ENCODE results near the gene STK39.

The STK39 gene

DNA sequence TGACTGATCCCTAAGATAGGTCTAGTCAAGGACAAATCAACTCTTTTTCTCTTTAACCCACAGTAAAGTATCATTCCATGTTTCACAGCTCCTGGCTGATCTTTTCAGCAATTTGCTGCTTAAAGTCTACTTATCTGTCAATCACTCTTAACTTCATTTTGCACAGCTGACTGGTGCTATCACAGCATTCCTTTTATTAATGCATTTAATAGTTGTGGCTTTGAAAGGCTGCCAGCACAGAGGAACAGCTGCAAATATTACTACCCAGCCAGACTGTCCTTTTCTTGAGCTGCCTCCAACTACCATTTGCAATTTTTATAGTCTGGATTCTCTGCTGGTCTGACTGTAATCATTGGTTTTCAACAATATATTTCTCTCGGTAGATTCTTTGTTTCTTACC lies 303.5 kb downstream of the STK39 start:
- no peak for DNase-seq

DNA sequence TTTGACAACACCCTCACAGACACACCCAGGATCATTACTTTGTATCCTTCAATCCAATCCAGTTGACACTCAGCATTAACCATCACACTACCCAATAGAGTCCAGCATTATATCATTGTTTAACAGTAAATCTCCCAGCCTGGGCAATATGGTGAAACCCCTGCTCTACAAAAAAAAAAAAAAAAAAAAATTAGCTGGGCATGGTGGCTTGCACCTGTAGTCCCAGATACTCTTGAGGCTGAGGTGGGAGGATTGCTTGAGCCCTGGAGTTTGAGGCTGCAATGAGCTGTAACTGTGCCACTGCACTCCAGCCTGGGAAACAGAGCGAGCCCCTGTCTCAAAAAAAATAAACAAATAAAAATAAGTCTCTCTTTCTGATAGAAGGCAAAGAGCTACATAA lies 304.0 kb downstream of the STK39 start:
- no peak for DNase-seq

DNA sequence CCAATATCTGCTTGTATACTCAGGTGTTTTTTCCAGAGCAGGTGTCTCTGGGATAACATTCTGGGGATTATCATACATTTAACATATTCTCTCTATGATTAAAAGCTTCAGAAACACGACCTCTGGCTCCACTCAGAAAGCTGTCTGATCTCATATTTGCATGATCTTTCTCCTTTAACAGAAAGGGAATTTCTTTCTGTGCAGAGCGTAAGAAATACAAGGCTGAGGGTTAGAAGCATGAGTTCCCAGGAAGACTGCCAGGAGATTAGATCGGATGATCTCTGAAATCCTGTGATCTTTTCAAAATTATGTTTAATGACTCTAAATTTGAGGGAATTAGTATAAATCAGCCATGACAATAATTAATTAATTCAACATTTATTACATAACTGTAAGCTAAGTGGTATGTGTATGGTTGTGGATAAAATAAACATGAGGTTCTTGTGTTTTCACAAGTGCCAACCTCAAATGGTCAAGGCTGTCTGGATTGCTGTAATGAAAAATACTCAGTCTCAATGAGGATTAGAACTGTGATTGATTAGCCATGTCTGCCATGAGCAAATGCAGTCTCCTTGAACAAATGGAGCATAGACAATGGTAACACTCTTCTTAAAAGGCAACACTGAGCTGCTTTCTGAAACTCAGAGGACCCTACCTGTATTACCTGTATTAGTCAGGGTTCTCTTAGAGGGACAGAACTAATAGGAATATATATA lies 304.9 kb downstream of the STK39 start:
- DNase-seq: no peak

DNA sequence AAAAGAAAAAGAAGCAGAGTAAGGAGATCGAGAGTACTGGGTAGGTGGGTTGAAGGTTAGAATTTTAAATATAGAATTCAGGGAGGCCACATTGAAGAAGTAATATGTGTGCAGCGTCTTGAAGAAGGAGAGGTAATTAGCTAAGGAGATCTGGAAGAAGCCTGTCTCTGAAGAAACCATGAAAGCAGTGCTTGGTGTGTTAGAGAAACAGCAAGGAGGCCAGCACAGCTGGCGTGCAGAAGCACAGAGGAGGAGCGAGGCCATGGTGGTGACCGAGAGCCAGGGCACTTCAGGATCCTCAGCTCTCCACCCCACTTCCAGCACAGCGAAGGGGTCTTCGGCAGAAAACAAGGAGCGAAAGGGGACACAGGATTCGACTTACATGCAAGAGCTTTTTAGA lies 305.8 kb downstream of the STK39 start:
- no peak for DNase-seq

DNA sequence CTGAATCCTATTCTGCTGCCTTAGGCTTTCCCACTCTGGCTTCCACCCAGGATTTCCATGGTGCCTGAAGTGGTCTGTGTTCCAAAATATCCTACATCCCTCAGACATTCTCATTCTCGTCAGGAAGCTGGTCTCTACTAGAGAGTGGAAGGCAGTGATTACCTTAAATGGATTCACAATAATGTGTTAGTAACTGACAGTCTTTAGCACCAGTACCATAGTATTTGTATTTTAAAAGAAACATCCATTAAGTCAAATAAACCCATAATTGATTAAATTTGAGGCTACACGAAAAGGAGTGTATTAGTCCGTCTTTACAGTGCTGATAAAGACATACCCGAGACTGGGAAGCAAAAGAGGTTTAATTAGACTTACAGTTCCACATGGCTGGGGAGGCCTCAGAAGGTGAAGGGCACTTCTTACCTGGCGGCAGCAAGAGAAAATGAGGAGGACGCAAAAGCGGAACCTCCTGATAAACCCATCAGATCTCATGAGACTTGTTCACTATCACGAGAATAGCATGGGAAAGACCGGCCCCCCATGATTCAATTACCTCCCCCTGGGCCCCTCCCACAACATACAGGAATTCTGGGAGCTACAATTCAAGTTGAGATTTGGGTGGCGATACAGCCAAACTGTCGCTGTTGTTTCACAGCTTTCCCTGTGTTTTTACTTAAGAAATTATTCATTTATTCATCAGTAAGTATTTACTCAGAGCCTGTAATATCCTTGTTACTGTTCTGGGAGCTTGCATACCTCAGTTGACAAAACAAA lies 306.5 kb downstream of the STK39 start:
- no peak for DNase-seq

DNA sequence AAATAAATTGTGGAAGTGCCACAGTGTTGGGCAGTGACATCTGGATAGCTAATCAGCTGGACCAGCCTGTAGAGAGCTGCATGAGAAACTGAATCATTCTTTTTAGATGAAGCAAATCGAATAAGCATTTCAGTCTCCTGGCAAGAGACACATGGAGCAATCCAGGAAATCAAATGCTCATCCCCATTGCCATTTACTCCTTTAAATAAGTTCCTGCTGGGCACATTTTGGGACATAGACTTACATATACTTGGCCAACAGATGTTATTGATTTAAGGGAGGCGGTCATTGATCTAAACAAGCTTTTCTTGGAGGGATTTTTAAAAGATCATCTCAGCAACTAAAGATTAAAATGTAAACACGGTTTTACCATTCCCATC lies 307.1 kb downstream of the STK39 start:
- DNase-seq: no peak

DNA sequence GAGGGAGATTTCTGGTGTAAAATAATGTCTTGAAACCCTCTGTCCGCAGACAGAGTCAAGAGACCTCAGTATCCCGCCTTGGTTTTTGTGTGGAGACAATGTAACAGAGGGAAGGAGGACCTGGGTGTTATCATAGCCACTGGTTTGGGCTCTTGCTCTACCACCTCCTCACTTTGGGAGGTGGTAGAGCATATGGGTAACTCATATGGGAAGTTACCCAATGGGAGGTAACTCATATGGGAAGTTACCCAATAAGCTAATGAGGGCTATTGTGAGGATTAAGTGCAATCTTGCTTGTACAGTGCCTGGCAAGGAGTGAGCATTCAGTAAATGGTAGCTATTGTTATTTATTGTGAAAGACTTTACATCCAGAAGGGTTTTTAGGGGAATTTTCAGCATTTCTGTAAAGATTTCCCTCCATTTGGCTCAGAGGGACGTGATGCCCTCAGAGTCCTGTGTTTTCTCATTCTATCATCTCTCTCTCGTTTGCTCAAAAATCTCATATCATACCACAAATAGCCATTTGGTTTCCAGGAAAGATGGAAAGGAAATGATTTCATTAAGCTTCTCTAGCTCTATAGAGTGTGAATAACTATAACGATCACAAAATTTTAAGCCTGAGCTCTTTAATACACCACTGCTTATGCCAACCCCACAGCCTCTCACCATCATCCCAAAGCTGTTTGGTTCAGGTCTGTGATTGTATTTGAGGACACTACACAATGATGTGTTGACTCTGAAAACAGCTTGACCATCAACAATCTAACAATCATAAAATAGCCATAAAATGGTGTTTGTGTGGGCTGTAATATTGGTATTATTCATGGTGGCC lies 307.7 kb downstream of the STK39 start:
- no peak for DNase-seq

DNA sequence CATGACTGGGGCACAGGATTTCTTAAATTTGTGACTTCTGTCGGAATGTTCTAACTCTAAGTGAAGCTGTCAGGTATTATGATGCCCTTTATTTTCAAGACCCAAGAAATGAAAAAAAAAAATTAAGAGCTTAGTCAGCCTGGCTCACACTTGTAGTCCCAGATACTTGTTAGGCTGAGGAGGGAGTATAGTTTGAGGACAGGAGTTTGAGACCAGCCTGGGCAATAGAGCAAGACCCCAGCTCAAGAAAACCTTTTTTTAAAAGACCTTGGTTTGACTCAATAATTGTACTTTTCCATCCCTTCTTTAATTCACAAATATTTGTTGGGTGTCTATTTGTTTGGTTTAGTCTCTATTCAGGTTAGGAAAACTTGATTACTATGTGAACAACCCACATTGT lies 310.0 kb downstream of the STK39 start:
- no peak for DNase-seq

DNA sequence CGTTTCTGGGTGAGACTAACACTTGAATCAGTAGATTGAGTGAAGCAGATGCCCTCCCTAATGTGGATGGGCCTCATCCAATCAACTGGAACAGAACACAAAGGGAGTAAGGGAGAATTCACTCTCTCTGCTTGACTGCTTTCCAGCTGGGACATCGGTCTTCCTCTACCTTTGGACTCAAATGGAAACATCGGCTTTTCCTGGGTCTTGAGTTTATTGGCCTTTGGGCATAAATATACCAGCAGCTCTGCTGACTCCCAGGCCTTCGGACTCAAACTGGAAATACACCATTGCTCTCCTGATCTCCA lies 311.6 kb downstream of the STK39 start:
- DNase-seq: no peak

DNA sequence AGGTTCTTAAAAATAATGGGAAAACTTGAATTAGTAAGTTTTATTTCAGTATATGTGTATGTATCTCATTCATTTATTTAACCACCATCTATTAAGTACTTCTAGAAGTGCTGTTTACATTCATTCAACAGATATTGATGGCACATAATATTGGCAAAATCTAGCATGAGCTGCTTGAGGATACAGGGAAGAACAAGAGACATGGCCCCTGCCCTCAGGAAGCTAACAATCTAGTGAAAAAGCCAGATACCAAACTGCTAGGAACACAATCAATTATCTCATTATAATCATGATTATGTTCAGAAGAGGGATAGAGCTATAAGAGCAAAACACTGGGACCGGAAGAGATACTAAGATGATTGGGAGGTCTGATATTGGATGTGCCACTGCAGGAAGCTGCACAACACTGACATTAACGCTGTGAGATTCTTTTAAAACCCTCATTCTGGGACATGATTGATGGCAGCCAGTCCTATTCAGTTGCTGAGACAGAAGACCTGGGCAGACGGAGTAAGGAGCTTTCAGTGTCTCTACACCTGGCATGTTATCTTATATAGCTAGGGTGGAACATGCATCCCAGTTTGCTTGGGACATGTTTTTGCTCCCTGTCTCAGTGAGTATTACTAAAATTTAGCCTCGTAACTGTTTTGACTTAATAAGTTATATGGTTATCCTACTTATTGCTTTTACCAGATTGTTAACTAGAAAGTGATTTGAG lies 314.1 kb downstream of the STK39 start:
- no peak for DNase-seq

DNA sequence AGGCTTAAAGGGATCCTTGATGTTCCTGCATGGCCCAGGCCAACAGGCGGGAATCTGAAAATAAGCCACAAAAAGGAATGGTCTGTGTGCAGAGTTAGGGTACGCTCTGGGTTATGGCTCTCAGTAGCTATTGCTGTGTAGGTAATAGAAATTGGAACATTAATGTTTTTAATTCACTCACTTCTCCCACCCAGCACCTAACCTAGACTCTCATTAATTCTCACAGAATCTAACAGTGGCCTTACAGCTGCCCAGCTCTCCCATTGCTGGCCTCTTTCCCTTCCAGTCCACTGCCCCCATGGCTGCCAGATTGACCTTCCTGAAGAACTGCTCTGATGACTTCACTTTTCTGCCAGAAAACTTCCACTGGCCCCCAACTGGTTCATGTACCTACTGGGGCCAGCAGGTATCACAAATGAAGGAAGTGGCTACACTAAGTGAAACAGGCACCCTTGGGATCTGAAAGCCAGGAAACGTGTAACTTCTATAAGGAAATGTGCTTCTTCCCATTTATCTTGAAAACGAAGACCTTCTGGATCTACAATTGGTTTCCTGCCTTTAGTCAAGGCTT lies 315.2 kb downstream of the STK39 start:
- DNase-seq: no peak

DNA sequence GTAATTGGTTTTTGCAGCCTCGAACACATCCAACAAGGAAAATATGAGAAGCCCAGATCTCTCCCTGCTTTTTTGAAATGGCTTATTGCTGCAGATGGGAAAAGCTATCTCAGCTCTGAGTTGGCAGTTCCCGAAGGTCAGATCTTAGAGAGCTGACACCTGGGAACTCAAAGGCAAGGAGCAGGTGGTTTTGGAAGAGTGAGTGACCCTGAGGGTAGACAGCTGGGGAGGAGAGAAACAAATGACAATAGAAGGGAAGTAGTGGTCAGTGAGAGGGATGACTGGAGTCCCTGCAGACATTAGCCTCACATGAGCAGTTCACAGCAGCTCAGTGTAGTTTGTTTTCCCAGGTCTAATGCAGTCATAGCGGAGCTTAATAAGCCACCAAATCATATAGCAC lies 317.9 kb downstream of the STK39 start:
- DNase-seq: no peak

DNA sequence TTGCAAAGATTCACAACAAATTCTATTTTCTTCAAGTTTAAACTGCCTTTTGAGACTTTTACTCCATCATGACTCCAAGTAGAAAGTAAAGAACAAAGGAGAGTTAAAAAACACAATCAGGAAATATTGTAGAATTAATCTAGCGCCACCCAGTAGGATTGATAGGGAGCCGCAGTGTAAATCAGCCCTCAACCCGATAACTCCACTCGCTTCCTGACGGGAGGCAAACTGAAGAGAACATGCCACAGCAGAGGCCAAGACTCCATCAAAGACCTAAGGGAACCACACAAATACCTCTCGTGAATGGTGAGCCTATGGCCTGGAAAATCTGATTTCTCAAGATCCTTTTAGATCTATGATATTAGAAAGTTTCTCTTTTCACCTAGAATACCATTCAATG lies 319.0 kb downstream of the STK39 start:
- no peak for DNase-seq

DNA sequence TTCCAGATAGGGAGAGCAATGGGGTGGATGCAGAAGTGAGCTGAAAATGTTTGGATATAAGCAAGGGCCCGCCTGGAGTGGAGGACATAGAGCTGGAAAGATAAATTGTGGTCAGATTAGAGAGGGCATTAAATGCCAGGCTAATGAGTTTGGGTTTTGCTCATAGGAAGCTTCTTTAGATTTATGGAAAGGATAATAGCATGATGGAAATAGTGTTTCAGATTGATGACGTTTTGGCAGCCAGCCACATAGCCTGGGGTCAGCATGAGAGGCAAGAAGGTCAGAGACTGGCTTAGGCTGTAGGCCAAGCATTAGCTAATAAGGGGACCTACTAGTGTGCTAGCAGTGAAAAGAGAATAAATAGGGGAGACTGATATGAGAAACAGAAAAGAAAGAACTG lies 321.6 kb downstream of the STK39 start:
- DNase-seq: no peak

DNA sequence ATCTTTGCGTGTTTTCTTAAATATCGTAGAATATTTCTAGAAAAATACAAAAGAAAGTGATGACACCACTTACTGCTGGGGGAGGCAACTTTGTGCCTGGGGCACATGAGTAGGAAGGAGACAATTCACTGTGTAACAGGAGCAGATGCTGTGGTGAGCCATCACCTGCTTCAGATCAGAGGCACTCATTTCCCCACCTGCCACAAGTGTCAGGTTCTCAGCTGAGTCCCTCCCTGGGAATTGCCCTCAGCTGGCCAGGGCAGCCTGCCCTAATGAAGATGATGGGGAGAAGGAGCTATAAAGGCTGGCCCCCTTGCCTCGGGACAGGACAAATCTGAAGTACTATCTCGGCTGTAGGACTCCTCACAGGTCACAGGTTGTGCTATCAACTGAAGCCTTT lies 322.8 kb downstream of the STK39 start:
- no peak for DNase-seq

DNA sequence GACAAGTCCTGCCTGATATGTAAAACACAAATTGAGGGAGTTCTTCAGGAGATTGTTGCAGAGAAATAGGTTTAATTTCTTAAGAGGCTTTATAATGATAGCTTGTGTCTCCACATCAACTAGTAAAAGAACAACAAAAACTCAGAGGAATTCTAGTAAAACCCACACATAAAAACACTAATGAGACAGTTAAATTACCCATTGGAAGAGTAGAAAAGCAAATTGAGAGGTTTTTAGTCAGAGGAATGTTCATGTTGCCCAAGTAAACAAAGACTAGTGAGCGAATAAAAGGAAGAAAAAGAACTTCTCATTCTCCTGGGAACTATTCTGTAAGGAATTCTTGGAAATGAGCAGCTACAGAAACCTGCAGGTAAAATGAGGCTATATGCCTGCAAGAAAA lies 330.6 kb downstream of the STK39 start:
- no peak for DNase-seq

DNA sequence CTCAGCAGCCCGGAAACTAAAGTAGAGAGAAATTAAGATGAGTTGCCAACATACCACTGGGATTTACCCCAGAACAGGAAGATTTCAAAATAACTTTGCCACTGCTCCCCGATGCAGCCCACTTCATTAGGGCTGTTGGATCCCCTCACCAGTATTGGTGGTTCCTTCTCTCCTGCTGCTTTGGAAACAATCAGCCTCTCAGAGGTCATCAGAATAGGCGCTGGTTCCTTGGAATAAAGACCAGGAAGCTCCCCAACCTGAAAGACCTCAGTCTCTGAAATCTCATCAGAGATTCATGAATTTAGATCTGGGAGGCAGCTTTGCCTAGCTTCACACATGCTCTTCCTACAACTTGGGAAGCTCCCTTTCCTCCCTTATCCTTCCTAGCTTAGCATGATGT lies 332.4 kb downstream of the STK39 start:
- DNase-seq: no peak

DNA sequence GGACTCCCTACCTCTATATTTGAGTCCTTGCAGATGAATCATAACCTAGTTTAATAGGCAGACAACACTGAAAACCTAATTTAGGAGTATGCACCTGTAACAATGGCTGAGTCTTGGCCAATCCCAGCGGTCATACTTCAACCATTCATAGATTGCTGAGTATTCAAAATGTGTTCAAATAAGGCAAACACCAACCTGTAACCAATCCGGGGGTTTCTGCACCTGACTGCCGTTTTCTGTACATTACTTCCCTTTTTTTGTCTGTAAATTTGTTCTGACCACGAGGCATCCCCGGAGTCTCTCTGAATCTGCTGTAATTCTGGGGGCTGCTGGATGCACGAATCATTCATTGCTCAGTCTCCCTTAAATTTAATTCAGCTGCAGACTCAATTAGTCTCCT lies 338.6 kb downstream of the STK39 start:
- no peak for DNase-seq

DNA sequence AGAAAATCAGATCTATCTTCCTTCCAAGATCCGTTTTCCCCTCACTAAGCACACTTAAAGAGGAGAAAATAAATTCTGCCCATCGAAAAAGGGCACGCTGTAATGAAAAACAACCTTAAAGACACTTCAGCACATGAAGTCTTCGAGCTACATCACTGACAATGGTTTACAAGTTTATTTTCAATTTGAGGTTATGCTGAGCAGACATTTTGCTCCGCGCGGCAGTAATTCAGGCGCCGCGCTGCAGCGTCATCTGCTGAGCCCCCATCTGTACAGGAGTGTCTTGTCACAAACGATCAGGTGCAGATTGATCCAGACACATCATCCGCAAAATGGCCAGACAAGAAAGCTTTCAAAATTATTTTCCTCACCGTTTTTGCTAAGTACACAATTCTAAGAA lies 341.7 kb downstream of the STK39 start:
- DNase-seq: no peak

Data from GDM1 (cell line).